HL-60 (cell line): ENCODE data around the gene CACNA2D3.

Experiments used
- POLR2AphosphoS5 ChIP-seq: IDR thresholded peaks from 2 replicates; pipeline ENCODE4 v1.6.1; 2012; ENCODE audit warnings: low read depth
- TF ChIP-seq, protein P1 (sequence below): IDR thresholded peaks from one replicate; pipeline ENCODE4 v1.5.1; 2011; ENCODE audit warnings: low read length, control low read depth, inconsistent platforms; ENCODE audit not compliant: insufficient read depth

DNA sequence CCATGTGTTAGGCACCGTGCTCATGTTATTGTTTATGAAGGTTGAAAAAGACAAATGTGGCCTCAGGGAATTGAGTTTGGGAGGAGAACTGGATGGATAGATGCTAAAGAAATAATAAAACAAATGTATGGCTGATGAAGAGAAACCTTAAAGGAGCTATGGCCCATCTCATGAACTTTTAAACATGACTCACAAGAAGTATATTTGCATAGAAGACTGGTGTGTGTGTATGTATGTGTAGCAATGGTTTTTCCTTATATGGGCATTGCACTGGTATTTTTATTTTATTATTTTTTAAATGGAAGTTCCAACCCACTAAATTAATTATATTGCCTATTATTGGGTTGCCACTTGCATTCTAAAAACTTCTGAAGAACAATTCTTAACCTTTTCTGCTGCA, 31.1 kb downstream of the CACNA2D3 start:
- TF ChIP-seq, protein P1, sequence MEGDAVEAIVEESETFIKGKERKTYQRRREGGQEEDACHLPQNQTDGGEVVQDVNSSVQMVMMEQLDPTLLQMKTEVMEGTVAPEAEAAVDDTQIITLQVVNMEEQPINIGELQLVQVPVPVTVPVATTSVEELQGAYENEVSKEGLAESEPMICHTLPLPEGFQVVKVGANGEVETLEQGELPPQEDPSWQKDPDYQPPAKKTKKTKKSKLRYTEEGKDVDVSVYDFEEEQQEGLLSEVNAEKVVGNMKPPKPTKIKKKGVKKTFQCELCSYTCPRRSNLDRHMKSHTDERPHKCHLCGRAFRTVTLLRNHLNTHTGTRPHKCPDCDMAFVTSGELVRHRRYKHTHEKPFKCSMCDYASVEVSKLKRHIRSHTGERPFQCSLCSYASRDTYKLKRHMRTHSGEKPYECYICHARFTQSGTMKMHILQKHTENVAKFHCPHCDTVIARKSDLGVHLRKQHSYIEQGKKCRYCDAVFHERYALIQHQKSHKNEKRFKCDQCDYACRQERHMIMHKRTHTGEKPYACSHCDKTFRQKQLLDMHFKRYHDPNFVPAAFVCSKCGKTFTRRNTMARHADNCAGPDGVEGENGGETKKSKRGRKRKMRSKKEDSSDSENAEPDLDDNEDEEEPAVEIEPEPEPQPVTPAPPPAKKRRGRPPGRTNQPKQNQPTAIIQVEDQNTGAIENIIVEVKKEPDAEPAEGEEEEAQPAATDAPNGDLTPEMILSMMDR, result no peak
- TF ChIP-seq POLR2AphosphoS5, result no peak
